Chondrocyte (in vitro differentiated cells): ENCODE measurements around the gene CD33. TPM values are rescaled to one million over a fixed set of nuclear protein-coding genes. Genes with fewer than 3 reads are reported as not detected.
"Not testable (repeated sequence)": the region's sequence is repeated elsewhere in the genome, so short reads cannot be mapped to it uniquely, and the experiment has no call there.

ENCODE experiments used
- DNase-seq: peaks from one replicate; pipeline ENCODE4 v3.0.0; 2021; ENCODE audit warnings: mixed read lengths, low spot score
- H3K27ac Mint-ChIP-seq: one replicate; pipeline ENCODE4 v1.8.0; 2021; ENCODE audit warnings: mild to moderate bottlenecking, moderate library complexity, mixed read lengths; ENCODE audit not compliant: unreplicated experiment
- H3K27me3 Mint-ChIP-seq: 2 replicates; pipeline ENCODE4 v1.8.0; 2021; ENCODE audit warnings: low read depth, mixed read lengths
- H3K36me3 Mint-ChIP-seq: 2 replicates; pipeline ENCODE4 v1.8.0; 2021; ENCODE audit warnings: low read depth, mixed read lengths
- H3K4me1 Mint-ChIP-seq: 2 replicates; pipeline ENCODE4 v1.8.0; 2021; ENCODE audit warnings: low read depth, mild to moderate bottlenecking, mixed read lengths
- H3K4me3 Mint-ChIP-seq: one replicate; pipeline ENCODE4 v1.8.0; 2021; ENCODE audit warnings: mild to moderate bottlenecking, moderate library complexity, mixed read lengths; ENCODE audit not compliant: unreplicated experiment
- H3K9me3 Mint-ChIP-seq: 2 replicates; pipeline ENCODE4 v1.8.0; 2021; ENCODE audit warnings: low read depth, mixed read lengths
- CTCF ChIP-seq: fragments of 200-600 bp; sonication (generic); IDR thresholded peaks from 2 replicates; pipeline ENCODE4 v1.5.0; 2021; ENCODE audit warnings: antibody characterized with exemption, mild to moderate bottlenecking, moderate library complexity
- total RNA-seq: library from RNA; stranded (reverse); gene quantifications from 3 replicates; pipeline ENCODE4 v1.2.1, GENCODE V29; 2021

CD33 gene
- total RNA-seq, 1 donor from 2014 or later = not detected

- peaks cover 6% of the 10 kb centered on the region for H3K9me3 Mint-ChIP-seq
- no peak overlapping the region for H3K4me3 Mint-ChIP-seq
- TF ChIP-seq CTCF = no peak
- no peak for DNase-seq
- no peak overlapping the region for H3K27ac Mint-ChIP-seq
- no peaks in the 10 kb centered on the region for H3K36me3 Mint-ChIP-seq
- H3K27me3 Mint-ChIP-seq = peaks cover 3% of the 10 kb centered on the region
- no peaks in the 10 kb centered on the region for H3K4me1 Mint-ChIP-seq
These were observed 17.1 kb upstream of the CD33 start for GRCh38 chr19:51207747-51208146.

- Mint-ChIP-seq H3K27me3 (no peaks in the 10 kb centered on the region), H3K36me3 (no peaks in the 10 kb centered on the region), H3K4me3 (no peak overlapping the region), H3K27ac (no peak overlapping the region), H3K4me1 (no peaks in the 10 kb centered on the region), H3K9me3 (peaks cover 9% of the 10 kb centered on the region)
- TF ChIP-seq CTCF = no peak
- DNase-seq = no peak
These were observed 14.6 kb upstream of the CD33 start for GRCh38 chr19:51210191-51210784.

- not testable (repeated sequence) for H3K27me3 Mint-ChIP-seq, H3K4me3 Mint-ChIP-seq, H3K4me1 Mint-ChIP-seq, DNase-seq, H3K27ac Mint-ChIP-seq, H3K36me3 Mint-ChIP-seq
- peaks cover 16% of the 10 kb centered on the region for H3K9me3 Mint-ChIP-seq
These were observed 14.0 kb upstream of the CD33 start for GRCh38 chr19:51210874-51211361.

- H3K36me3 Mint-ChIP-seq = peaks cover 1% of the 10 kb centered on the region
- no peak overlapping the region for H3K27ac Mint-ChIP-seq
- peaks cover 20% of the 10 kb centered on the region for H3K9me3 Mint-ChIP-seq
- TF ChIP-seq CTCF = no peak
- DNase-seq = no peak
- H3K4me3 Mint-ChIP-seq = no peak overlapping the region
- no peaks in the 10 kb centered on the region for H3K4me1 Mint-ChIP-seq
- H3K27me3 Mint-ChIP-seq = no peaks in the 10 kb centered on the region
These were observed 13.0 kb upstream of the CD33 start for GRCh38 chr19:51211833-51212232.

DNA sequence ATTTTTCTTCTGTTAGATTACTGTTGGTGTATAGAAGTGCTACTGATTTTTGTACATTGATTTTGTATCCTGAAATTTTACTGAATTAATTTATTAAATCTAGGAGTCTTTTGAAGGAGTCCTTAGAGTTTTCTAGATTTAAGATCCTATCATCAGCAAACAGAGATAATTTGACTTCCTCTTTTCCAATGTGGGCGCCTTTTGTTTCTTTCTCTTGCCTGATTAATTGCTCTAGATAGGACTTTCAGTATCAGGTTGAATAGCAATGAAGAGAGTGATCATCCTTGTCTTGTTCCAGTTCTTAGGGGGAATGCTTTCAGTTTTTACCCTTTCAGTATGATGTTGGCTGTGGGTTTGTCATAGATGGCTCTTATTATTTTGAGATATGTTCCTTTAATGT is 5.6 kb upstream of the CD33 start:
- DNase-seq = no peak
- Mint-ChIP-seq H3K27ac (no peak overlapping the region), H3K4me3 (no peak overlapping the region), H3K9me3 (peaks cover 22% of the 10 kb centered on the region), H3K4me1 (no peaks in the 10 kb centered on the region), H3K27me3 (peaks cover 5% of the 10 kb centered on the region), H3K36me3 (peaks cover 1% of the 10 kb centered on the region)
- no peak for TF ChIP-seq CTCF

GRCh38 chr19:51219971-51220370 is 4.9 kb upstream of the CD33 start:
- no peak overlapping the region for H3K27ac Mint-ChIP-seq
- no peaks in the 10 kb centered on the region for H3K4me1 Mint-ChIP-seq
- H3K36me3 Mint-ChIP-seq = peaks cover 1% of the 10 kb centered on the region
- peaks cover 5% of the 10 kb centered on the region for H3K27me3 Mint-ChIP-seq
- no peak for DNase-seq
- H3K4me3 Mint-ChIP-seq = no peak overlapping the region
- peaks cover 22% of the 10 kb centered on the region for H3K9me3 Mint-ChIP-seq
- TF ChIP-seq CTCF = no peak
